ENCODE data around the gene HBS1L. TPM values are rescaled to one million over a fixed set of nuclear protein-coding genes. Genes with fewer than 3 reads are reported as not detected.

The HBS1L gene
- polyA plus RNA-seq, 1 of the 3 experiments (the other 2 are of a cell fraction): 19.0 TPM

DNA sequence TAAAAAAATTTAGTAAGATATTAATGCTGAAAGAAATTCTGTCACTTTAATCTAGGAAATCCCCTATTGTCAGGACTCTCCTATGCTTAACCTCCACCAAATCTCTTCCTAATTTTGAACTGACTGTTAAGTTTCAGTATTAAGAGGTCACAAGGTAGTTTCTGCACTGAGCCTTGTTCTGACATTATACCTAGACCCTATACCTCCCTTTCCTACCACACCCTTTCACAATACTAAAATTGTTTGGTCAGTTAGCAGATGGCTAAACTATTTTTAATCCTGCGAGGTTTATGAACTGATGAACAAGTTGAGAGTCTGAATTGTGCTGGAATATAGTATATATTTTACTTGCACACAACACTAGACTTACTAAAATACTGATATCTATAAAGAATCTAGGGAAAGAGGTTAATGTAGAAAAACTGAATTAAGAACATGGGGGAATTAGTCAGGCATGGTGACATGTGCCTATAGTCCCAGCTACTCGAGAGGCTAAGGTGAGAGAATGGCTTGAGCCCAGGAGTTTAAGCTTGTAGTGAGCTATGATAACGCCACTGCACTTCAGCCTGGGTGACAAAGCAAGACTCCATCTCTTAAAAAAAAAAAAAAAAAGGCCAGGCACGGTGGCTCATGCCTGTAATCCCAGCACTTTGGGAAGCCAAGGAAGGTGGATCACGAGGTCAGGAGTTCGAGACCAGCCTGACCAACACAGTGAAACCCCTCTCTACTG is 51.5 kb downstream of the HBS1L start:
- H3K4me2 ChIP-seq: no peak overlapping the region
- ChIA-PET POLR2A (no interaction called here), CTCF (interaction anchor here (0.6 to 1.6 kb wide), 12 partner anchors 10 to 879 kb away, joined by 3 to 10 read pairs (median 3); no protein-coding TSS in a partner anchor)
- whole genome bisulfite sequencing (ENCODE audit: low lambda C conversion rate): 93% methylated on average over 5 of the region's 6 CpGs
- H2AFZ ChIP-seq (ENCODE audit: low read depth): no peak overlapping the region
- no peaks in the 10 kb centered on the region for H3K27me3 ChIP-seq (ENCODE audit: insufficient read depth)
- no peaks in the 10 kb centered on the region for H3K4me1 ChIP-seq (ENCODE audit: control insufficient read depth in 1 of 2, insufficient read depth in 2 of 2, low read depth in 1 of 2, low read length in 1 of 2)
- H3K9me2 ChIP-seq: no peaks in the 10 kb centered on the region
- no peak overlapping the region for H3K4me3 ChIP-seq (ENCODE audit: low read depth in 2 of 2, low read length in 1 of 2)
- no peaks in the 10 kb centered on the region for H3K9me3 ChIP-seq
- DNase-seq: no peak
- H3K36me3 ChIP-seq (replicated peaks in 1 of 2; ENCODE audit: control insufficient read depth in 1 of 2, insufficient read depth in 2 of 2, low read length in 1 of 2): peaks cover 5 to 13% of the 10 kb centered on the region in 2 experiments
- no peak overlapping the region for H3K27ac ChIP-seq (ENCODE audit: low read depth in 2 of 2, low read length in 1 of 2)
- no peaks in the 10 kb centered on the region for H3F3A ChIP-seq (replicated peaks; ENCODE audit: insufficient read depth)
- no peaks in the 10 kb centered on the region for H4K20me1 ChIP-seq (ENCODE audit: insufficient read depth)
- no peaks in the 10 kb centered on the region for H3K79me2 ChIP-seq (ENCODE audit: insufficient read depth)
- TF ChIP-seq TEAD4 (IDR thresholded peaks at IDR 0.05; ENCODE audit: borderline replicate concordance, insufficient read depth) (no peak), JUND (IDR thresholded peaks at IDR 0.05) (no peak), RAD21 (IDR thresholded peaks at IDR 0.05; ENCODE audit: low read length) (no peak)
- TF ChIP-seq, protein P1, sequence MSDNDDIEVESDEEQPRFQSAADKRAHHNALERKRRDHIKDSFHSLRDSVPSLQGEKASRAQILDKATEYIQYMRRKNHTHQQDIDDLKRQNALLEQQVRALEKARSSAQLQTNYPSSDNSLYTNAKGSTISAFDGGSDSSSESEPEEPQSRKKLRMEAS (IDR thresholded peaks at IDR 0.05; ENCODE audit: low read depth): no peak
- H3K9ac ChIP-seq: no peak overlapping the region

DNA sequence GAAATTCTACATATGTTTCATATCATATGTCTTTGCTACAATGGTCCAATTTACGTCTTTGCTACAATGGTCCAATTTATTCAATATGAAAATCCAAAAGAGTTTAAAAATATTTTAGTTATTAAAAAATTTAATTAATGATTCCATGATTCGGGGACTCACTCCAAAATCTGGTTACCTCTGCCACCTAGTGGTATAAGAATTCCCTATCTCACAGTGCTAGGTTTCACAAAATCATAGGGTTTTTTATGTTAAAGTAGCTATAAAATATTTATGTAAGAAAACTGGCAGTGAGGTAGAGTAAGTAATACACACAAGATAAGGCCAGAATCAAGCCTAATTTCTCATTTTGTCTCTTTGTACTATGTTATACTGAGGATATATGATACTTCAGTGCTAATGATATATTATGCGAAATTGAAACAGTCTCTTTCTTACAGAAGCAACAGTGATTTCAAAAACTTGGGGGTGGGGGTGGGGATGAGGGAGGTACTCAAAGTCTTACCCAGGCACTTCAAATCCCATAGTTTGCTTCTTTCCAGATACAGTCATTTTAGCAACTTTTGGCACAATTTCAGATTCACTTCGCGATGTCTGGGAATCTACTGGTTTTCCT is 52.3 kb downstream of the HBS1L start:
- Histone ChIP-seq H3K79me2 (ENCODE audit: insufficient read depth) (no peaks in the 10 kb centered on the region), H2AFZ (ENCODE audit: low read depth) (no peak overlapping the region), H3K27me3 (ENCODE audit: insufficient read depth) (no peaks in the 10 kb centered on the region), H3K36me3 (replicated peaks in 1 of 2; ENCODE audit: control insufficient read depth in 1 of 2, insufficient read depth in 2 of 2, low read length in 1 of 2) (peaks cover 8 to 15% of the 10 kb centered on the region in 2 experiments), H3K9me3 (no peaks in the 10 kb centered on the region), H3K4me3 (ENCODE audit: low read depth in 2 of 2, low read length in 1 of 2) (no peak overlapping the region; a peak in 1 of 4 replicates), H3K9ac (no peak overlapping the region), H3K4me1 (ENCODE audit: control insufficient read depth in 1 of 2, insufficient read depth in 2 of 2, low read depth in 1 of 2, low read length in 1 of 2) (no peaks in the 10 kb centered on the region), H3K4me2 (no peak overlapping the region), H3K27ac (ENCODE audit: low read depth in 2 of 2, low read length in 1 of 2) (no peak overlapping the region), H4K20me1 (ENCODE audit: insufficient read depth) (no peaks in the 10 kb centered on the region), H3K9me2 (no peaks in the 10 kb centered on the region), H3F3A (replicated peaks; ENCODE audit: insufficient read depth) (peaks cover 4% of the 10 kb centered on the region)
- TF ChIP-seq, protein P2, sequence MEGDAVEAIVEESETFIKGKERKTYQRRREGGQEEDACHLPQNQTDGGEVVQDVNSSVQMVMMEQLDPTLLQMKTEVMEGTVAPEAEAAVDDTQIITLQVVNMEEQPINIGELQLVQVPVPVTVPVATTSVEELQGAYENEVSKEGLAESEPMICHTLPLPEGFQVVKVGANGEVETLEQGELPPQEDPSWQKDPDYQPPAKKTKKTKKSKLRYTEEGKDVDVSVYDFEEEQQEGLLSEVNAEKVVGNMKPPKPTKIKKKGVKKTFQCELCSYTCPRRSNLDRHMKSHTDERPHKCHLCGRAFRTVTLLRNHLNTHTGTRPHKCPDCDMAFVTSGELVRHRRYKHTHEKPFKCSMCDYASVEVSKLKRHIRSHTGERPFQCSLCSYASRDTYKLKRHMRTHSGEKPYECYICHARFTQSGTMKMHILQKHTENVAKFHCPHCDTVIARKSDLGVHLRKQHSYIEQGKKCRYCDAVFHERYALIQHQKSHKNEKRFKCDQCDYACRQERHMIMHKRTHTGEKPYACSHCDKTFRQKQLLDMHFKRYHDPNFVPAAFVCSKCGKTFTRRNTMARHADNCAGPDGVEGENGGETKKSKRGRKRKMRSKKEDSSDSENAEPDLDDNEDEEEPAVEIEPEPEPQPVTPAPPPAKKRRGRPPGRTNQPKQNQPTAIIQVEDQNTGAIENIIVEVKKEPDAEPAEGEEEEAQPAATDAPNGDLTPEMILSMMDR (IDR thresholded peaks at IDR 0.05): peak; percentile 67
- TF ChIP-seq JUND (IDR thresholded peaks at IDR 0.05): no peak
- TF ChIP-seq RAD21 (IDR thresholded peaks at IDR 0.05; ENCODE audit: low read length): peak; percentile 56
- TF ChIP-seq EZH2phosphoT487 (IDR thresholded peaks at IDR 0.05; ENCODE audit: borderline replicate concordance, low read depth): no peak
- TF ChIP-seq RFX5 (IDR thresholded peaks at IDR 0.05; ENCODE audit: low read length): no peak
- no peak for TF ChIP-seq GABPA (IDR thresholded peaks at IDR 0.05; ENCODE audit: low read depth)
- TF ChIP-seq, protein P3, sequence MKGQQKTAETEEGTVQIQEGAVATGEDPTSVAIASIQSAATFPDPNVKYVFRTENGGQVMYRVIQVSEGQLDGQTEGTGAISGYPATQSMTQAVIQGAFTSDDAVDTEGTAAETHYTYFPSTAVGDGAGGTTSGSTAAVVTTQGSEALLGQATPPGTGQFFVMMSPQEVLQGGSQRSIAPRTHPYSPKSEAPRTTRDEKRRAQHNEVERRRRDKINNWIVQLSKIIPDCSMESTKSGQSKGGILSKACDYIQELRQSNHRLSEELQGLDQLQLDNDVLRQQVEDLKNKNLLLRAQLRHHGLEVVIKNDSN (IDR thresholded peaks at IDR 0.05; ENCODE audit: borderline replicate concordance, low read depth): no peak
- peak; percentile 22 for DNase-seq
- ChIA-PET POLR2A (no interaction called here), CTCF (interaction anchor here (0.6 to 1.6 kb wide), 10 partner anchors 9 to 848 kb away, joined by 3 to 10 read pairs (median 3); no protein-coding TSS in a partner anchor)
- 68% methylated on average over 5 of the region's 5 CpGs for WGBS (ENCODE audit: low lambda C conversion rate)
